Measurements from ENCODE around the gene ZNF813. TPM values are rescaled to one million over a fixed set of nuclear protein-coding genes. Genes with fewer than 3 reads are reported as not detected.

The ZNF813 gene
- total and polyA plus RNA-seq, 2 donors (not counting 1 experiment from before 2014, with no cell fraction given): 1.2 to 10.8 TPM

DNA sequence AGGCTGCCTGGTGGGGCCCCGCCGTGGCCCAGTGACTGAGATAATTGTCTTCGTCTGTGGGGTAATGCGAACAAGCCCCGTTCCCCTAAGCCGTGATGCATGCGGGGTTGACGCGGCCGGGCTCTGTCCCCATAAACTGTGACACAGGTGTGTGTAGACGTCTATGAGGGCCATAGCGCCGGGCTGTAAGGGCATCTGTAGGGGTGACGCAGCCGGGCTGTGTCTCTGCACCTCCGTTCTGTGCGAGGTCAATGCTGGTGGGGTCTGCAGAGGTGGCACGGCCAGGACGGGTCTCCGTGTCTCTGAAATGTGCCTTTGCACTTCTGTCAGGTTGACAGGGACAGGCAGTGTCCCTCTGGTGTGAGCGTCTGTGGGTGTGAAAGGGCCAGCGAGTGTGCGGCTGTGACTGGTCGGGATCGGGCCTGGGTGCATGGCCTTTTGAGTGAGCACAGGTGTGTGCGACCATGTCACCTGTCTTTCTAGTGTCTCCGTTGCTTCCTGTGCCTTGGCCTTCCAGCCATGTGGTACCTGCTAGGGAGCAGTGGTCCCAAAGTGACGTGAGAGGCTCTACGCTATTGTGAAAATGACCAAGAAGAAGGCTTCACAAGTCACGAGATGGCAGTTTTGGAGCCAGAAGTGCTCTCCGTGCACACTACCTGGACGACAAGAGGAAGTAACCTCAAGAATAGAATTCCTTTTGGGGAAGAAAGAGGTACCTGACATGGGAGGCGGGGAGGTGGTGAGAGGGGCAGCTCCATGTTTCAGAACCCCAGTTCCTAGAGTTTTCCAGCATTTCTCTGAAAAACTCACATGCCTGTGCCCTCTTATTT lies 54.1 kb downstream of the ZNF813 start:
- no peaks in the 10 kb centered on the region for H3K27me3 Mint-ChIP-seq
- ChIA-PET CTCF (interaction anchor here (0.9 to 2.2 kb wide), 6 partner anchors 9 to 326 kb away, joined by 3 to 7 read pairs (median 4); no protein-coding TSS in a partner anchor), POLR2A (interaction anchor here (0.8 to 1.2 kb wide), 2 partner anchors 90 to 155 kb away, joined by 3 to 4 read pairs; no protein-coding TSS in a partner anchor)
- no peaks in the 10 kb centered on the region for H3K79me2 ChIP-seq (ENCODE audit: control insufficient read depth, insufficient read depth, low read length)
- H3K9me3 Mint-ChIP-seq (ENCODE audit: insufficient read depth): peaks cover 17% of the 10 kb centered on the region
- H3K4me1 Mint-ChIP-seq: peaks cover 16% of the 10 kb centered on the region
- H2AFZ ChIP-seq (ENCODE audit: insufficient read depth, low read depth, low read length, poor library complexity, severe bottlenecking): peak overlapping the region; percentile 100
- TF ChIP-seq, protein P1, sequence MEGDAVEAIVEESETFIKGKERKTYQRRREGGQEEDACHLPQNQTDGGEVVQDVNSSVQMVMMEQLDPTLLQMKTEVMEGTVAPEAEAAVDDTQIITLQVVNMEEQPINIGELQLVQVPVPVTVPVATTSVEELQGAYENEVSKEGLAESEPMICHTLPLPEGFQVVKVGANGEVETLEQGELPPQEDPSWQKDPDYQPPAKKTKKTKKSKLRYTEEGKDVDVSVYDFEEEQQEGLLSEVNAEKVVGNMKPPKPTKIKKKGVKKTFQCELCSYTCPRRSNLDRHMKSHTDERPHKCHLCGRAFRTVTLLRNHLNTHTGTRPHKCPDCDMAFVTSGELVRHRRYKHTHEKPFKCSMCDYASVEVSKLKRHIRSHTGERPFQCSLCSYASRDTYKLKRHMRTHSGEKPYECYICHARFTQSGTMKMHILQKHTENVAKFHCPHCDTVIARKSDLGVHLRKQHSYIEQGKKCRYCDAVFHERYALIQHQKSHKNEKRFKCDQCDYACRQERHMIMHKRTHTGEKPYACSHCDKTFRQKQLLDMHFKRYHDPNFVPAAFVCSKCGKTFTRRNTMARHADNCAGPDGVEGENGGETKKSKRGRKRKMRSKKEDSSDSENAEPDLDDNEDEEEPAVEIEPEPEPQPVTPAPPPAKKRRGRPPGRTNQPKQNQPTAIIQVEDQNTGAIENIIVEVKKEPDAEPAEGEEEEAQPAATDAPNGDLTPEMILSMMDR (IDR thresholded peaks at IDR 0.05): no peak
- TF ChIP-seq EZH2 (IDR thresholded peaks at IDR 0.05; ENCODE audit: borderline replicate concordance, insufficient read depth, low read depth, low read length, poor library complexity, severe bottlenecking): no peak
- peaks cover 7 to 15% of the 10 kb centered on the region in 2 donors for H3K4me1 ChIP-seq (ENCODE audit: control insufficient read depth in 2 of 2, insufficient read depth in 2 of 2, low read length in 2 of 2)
- H3K4me3 ChIP-seq (ENCODE audit: control extremely low read depth in 1 of 5, extremely low read depth in 1 of 5, insufficient read depth in 1 of 5, low read depth in 2 of 5, low read length in 4 of 5): peak overlapping the region in 4 of 5 experiments; percentile 77 to 96 (median 84)
- 28% methylated on average over 32 of the region's 33 CpGs for WGBS (ENCODE audit: insufficient coverage)
- H3K36me3 ChIP-seq (replicated peaks in 1 of 2; ENCODE audit: control extremely low read depth in 1 of 2, control insufficient read depth in 1 of 2, extremely low read depth in 1 of 2, insufficient read depth in 2 of 2, low read length in 1 of 2): no peaks in the 10 kb centered on the region
- no peaks in the 10 kb centered on the region for H3K27me3 ChIP-seq (replicated peaks in 1 of 4; ENCODE audit: control extremely low read depth in 1 of 4, control insufficient read depth in 3 of 4, insufficient read depth in 4 of 4, low read length in 3 of 4)
- H3K4me3 Mint-ChIP-seq: peak overlapping the region; percentile 96
- peak overlapping the region; percentile 66 to 89 for H3K27ac ChIP-seq (ENCODE audit: low read length in 2 of 2)
- intact Hi-C loops (cut with micrococcal nuclease): loop anchor here (1.0 to 2.0 kb wide), 3 partner anchors 16 to 1473 kb away; partner anchors contain the start of genes ZNF432 and ZNF765
- H3K9ac ChIP-seq (ENCODE audit: low read length): peak overlapping the region; percentile 91
- H4K20me1 ChIP-seq (ENCODE audit: control insufficient read depth, insufficient read depth, low read length, poor library complexity, severe bottlenecking): no peaks in the 10 kb centered on the region
- peak overlapping the region; percentile 95 for H3K27ac Mint-ChIP-seq
- no peak for DNase-seq
- ATAC-seq (ENCODE audit: low read depth): no peak
- H3K9me3 ChIP-seq (ENCODE audit: control extremely low read depth in 1 of 3, control insufficient read depth in 2 of 3, insufficient read depth in 1 of 3, low read length in 2 of 3): peaks cover 9 to 50% (median 19%) of the 10 kb centered on the region in 3 donors
- H3K4me2 ChIP-seq (replicated peaks; ENCODE audit: low read depth, low read length, poor library complexity, severe bottlenecking): peak overlapping the region; percentile 100

- H3K9me3 Mint-ChIP-seq (ENCODE audit: insufficient read depth): peaks cover 7% of the 10 kb centered on the region
- no peaks in the 10 kb centered on the region for H3K27me3 ChIP-seq (replicated peaks in 1 of 4; ENCODE audit: control extremely low read depth in 1 of 4, control insufficient read depth in 3 of 4, insufficient read depth in 4 of 4, low read length in 3 of 4)
- 100% methylated on average over 2 of the region's 2 CpGs for WGBS (ENCODE audit: insufficient coverage)
- intact Hi-C loops (cut with micrococcal nuclease): no loop called here
- no peak overlapping the region for H3K4me2 ChIP-seq (replicated peaks; ENCODE audit: low read depth, low read length, poor library complexity, severe bottlenecking)
- H3K4me3 Mint-ChIP-seq: no peak overlapping the region
- POLR2A ChIA-PET: no interaction called here
- no peak overlapping the region for H3K9ac ChIP-seq (ENCODE audit: low read length)
- peaks cover 9 to 32% (median 11%) of the 10 kb centered on the region in 3 donors for H3K9me3 ChIP-seq (ENCODE audit: control extremely low read depth in 1 of 3, control insufficient read depth in 2 of 3, insufficient read depth in 1 of 3, low read length in 2 of 3)
- H3K27ac ChIP-seq (ENCODE audit: low read length in 2 of 2): no peak overlapping the region
- no peak overlapping the region for H3K4me3 ChIP-seq (ENCODE audit: control extremely low read depth in 1 of 5, extremely low read depth in 1 of 5, insufficient read depth in 1 of 5, low read depth in 2 of 5, low read length in 4 of 5)
- TF ChIP-seq, protein P1 (IDR thresholded peaks at IDR 0.05): no peak
- no peak for TF ChIP-seq EZH2 (IDR thresholded peaks at IDR 0.05; ENCODE audit: borderline replicate concordance, insufficient read depth, low read depth, low read length, poor library complexity, severe bottlenecking)
- no peak for DNase-seq
- peaks cover 0 to 1% of the 10 kb centered on the region in 2 experiments for H3K36me3 ChIP-seq (replicated peaks in 1 of 2; ENCODE audit: control extremely low read depth in 1 of 2, control insufficient read depth in 1 of 2, extremely low read depth in 1 of 2, insufficient read depth in 2 of 2, low read length in 1 of 2)
- H3K4me1 ChIP-seq (ENCODE audit: control insufficient read depth in 2 of 2, insufficient read depth in 2 of 2, low read length in 2 of 2): peaks cover 7 to 9% of the 10 kb centered on the region in 2 donors
- no peak overlapping the region for H2AFZ ChIP-seq (ENCODE audit: insufficient read depth, low read depth, low read length, poor library complexity, severe bottlenecking)
- no peak overlapping the region for H3K27ac Mint-ChIP-seq
- ATAC-seq (ENCODE audit: low read depth): no peak
- H3K4me1 Mint-ChIP-seq: peaks cover 10% of the 10 kb centered on the region
- H3K27me3 Mint-ChIP-seq: no peaks in the 10 kb centered on the region
- no peaks in the 10 kb centered on the region for H4K20me1 ChIP-seq (ENCODE audit: control insufficient read depth, insufficient read depth, low read length, poor library complexity, severe bottlenecking)
- H3K79me2 ChIP-seq (ENCODE audit: control insufficient read depth, insufficient read depth, low read length): no peaks in the 10 kb centered on the region
- CTCF ChIA-PET: interaction anchor here (1.2 kb wide), 1 partner anchor 12 kb away, joined by 3 read pairs; no protein-coding TSS in a partner anchor
These were observed 58.4 kb downstream of the ZNF813 start for GRCh38 chr19:53525922-53526321.

Measured in B cell (primary cell).